Ramos (cell line): ENCODE results near the gene NKPD1.

Experiments used
- in situ Hi-C: fragments of 300-500 bp; cut with MboI; formaldehyde crosslinking; loops from one replicate; pipeline ENCODE4 v1.14.3; 2022; ENCODE audit warnings: low sequenced_read_pairs; ENCODE audit not compliant: unreplicated experiment

The NKPD1 gene, protein sequence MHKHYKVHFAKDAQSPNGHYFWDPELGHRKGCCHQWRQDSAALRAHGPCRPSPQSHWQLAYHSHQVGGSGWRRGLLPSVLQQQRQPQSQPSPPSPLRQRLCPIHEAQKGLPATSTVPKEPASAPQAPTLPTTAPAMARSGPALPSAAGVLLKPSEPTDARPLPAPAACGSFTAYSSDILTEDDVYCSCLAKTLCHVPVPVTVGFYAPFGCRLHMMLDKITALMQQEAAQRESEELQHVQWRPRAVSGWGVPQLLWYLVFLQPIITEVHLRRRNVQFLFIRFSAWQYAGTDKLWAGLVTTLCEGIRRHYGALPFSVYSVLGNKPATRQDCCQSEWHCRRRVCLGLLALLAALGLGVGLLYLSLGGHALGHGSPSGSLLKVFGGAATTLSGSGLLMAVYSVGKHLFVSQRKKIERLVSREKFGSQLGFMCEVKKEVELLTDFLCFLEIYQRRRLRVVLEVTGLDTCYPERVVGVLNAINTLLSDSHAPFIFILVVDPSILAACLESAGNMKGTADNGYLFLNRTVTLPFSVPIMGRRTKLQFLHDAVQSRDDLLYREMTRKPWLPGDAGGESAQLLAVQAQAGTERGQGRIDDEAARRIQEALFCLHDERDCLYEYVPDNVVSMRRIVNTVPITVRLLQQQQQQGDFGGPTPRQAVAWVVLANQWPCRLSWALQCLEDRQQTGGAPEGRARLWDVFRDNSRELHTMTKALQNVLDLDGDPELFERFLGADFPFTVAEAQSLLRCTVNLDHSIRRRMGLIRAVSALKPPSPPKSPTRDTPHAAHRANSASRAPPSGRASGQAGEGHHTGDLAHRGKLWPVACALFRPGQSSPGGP

DNA sequence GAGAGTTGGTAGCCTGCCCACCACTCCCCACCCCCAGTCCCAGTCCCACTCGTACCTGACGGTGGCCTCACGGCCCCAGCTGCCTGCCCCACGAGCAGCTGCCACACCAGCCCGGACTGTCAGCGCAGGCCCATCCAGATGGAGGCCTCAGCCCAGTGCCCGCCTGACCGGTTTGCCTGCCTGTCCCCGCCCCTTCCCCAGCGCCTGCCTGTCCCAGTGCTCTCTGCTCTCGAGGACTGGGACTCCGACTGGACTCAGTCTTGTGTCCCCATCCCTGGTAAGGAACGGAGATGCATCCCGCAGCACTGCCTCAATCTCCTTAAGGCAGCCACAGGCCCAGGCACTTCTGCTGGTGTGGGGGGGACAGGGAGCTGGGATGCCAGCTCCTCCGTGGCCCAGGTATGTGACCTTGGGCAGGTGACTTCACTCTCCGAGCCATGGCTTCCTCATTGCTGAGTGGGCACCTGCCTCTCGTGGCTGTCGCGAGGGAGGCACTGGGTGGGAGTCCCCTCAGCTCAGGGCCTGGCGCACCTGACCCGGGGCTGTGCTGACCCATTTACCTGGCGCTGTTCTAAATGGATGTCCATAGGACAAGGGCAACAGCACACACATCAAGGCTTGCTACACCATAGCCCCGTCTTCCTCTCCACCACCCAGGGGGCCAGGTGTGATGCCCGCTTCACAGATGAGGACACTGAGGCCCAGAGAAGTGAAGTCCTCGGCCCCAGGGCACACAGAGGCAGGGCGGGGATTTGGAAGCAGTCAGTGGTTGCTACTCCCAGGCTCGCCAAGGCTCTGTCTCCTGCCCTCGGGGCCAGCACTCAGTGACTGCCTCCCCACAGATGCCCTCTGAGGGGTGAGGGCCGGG is at the start of gene NKPD1:
Gene NKPD1 (minus strand): TSS at position 113 of the 868 bp plus-strand sequence. CDS start 832 bp downstream, outside the sequence.
- in situ Hi-C loops, result no loop called here

DNA sequence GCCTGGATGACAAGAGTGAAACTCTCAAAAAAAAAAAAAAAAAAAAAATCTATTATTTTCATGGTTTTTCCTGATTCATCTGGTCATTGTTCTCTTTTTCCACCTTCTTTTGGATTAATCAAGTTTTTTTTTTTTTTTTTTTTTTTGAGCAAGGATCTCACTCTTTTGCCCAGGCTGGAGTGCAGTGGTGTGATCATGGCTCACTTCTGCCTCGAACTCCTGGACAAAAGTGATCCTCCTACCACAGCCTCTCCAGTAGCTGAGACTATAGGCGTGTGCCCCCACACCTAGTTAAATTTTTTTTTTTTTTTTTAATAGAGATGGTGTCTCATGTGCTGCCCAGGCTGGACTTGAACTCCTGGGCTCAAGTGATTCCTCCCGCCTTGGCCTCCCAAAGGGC is 45.5 kb upstream of the NKPD1 start:
- in situ Hi-C loops, result no loop called here

DNA sequence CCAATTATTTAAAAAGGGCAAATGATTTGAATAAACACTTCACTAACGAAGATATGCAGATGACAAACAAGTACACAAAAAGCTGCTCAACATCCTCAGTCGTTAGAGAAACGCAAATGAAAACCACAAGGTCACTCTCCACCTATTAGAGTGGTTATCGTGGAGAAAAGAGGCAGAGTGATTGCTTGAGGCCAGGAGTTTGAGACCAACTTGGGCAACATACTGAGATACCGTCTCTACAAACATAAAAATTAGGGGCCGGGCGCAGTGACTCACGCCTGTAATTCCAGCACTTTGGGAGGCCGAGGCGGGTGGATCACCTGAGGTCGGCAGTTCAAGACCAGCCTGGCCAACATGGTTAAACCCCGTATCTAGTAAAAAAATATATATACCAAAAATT is 45.0 kb upstream of the NKPD1 start:
- in situ Hi-C loops, result no loop called here

DNA sequence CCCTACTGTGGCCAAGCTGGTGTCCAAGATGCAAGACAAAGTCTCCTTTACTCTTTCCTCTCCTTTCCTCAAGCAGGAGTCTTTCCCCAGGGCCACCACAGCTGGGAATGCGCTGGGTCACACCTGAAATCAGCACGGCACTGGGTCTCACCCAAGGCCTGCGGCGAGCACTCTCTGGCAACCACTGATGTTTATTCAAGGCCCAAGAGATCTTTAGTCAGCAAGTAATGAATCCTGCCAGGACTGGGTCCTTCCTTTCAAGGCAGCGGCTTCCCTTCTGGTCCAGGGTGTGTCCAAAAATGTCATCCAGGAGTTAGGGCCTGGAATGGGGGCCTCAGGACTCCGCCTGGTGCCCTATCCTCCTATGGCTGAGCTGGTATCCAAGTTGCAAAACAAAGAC is 41.9 kb upstream of the NKPD1 start:
- in situ Hi-C loops, result no loop called here

DNA sequence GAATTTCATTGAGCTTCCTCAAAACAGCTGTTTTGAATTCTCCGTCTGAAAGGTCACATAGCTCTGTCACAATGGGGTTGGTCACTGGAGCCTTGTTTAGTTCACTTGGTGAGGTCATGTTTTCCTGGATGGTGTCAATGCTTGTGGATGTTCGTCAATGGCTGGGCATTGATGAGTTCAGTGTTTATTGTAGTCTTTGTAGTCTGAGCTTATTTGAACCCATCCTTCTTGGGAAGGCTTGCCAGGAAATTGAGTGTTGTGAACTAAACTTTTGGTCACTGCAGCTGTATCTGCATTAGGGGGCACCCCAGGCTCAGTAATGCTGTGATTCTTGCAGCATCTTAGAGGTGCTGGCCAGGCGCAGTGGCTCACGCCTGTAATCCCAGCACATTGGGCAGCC is 39.8 kb upstream of the NKPD1 start:
- in situ Hi-C loops, result no loop called here

DNA sequence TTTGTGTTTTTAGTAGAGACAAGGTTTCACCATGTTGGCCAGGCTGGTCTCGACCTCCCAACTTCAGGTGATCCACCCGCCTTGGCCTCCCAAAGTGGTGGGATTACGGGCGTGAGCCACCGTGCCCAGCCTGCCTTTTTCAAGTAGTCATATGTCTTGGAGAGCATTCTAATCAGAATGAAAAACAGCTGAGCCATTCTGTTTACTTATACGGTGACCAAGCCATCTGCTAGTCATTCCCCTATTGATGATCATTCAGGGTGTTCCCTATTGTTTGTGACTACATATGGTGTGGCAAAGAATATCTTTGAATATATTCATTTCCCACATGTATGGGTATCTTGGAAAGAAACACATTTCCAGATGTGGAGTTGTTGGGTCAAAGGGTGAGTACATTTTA is 35.0 kb upstream of the NKPD1 start:
- in situ Hi-C loops, result no loop called here

DNA sequence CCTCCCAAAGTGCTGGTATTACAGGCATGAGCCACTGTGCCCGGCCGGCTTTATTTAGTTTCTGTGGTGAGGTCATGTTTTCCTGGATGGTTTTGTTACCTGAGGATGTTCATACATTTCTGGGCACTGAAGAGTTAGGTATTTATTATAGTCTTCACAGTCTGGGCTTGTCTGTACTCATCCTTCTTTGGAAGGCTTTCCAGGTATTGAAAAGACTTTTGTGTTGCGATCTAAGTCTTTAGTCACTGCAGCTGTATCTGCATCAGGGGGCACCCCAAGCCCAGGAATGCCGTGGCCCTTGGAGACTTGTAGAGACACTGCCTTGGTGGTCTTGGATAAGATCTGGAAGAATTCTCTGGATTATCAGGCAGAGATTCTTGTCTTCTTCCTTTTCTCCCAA is 30.6 kb upstream of the NKPD1 start:
- in situ Hi-C loops, result no loop called here

DNA sequence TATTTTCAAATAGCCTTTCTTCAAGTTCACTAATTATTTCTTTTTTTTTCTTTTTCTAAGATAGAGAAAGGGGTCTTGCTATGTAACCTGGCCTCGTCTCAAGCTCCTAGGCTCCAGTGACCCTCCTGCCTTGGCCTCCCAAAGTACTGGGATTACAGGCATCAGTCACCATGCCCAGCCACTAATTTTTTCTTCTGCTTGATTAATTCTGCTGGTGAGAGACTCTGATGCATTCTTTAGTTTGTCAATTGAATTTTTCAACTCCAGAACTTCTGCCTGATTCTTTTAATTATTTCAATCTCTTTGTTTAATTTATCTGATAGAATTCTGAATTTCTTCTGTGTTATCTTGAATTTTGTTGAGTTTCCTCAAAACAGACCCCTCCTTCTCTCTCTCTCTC is 29.2 kb upstream of the NKPD1 start:
- in situ Hi-C loops, result loop anchor here (10.0 kb wide), 1 partner anchor 285 kb away; the partner anchor contains the start of gene APOE

DNA sequence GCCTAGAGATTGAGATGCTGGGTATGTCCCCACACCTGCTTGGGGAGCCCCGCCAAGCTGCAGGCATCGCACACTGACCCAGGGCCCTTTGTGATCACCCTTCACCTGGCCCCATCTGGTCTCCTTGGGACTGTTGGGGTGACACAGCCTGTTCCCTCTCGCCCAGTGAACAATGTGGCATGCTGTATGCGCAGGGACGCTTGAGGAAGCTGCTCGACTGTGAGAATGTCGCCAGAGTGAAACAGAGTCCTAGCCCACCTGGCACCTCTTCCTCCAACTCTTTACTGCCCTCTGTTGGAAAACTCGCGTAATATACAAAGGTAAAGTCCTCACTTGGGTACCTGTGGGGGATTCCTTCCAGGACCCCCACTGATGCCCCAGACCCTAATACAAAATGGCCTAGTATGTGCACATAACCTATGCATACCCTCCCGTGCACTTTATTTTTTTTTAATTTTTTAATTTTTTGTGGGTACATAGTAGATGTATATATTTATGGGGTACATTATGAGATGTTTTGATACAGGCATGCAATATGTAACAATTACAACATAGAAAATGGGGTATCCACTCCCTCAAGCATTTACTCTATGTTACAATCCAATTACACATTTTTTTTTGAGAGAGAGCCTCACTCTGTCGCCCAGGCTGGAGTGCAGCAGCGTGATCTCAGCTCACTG is 26.8 kb upstream of the NKPD1 start:
- in situ Hi-C loops, result loop anchor here (10.0 kb wide), 1 partner anchor 283 kb away; the partner anchor contains the start of gene APOE

DNA sequence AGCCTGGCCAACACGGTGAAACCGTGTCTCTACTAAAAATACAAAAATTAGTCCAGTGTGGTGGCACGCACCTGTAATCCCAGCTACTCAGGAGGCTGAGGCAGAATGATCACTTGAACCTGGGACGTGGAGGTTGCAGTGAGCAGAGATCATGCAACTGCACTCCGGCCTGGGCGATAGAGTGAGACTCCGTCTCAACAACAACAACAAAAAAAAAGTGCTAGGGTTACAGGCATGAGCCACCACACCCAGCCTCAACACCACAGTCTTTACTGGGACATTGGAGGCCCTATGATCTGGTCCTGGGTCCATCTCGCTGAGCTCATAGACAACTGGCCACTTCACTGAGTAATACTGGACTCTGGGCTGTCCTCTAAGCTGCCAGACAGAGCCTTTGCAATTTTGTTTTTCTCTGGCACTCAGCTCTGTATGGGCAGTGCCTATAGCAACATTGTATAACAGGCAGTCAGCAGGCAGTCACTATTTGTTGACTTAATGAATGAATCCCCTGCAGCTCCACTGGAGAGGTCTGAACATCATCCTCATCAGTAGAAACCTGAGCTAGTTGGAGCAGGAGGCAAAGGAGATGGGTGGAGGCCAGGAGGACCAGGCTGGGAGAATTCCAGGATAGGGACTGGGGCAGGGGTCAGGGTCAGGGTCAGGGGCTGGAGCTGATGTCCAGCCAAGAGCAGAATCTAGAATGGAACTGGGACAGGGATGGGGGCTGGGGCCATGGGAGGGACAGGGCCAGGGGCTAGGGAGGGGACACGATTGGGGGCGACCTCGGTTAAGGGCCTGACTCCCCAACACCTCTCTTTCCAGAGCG is 25.9 kb upstream of the NKPD1 start:
- in situ Hi-C loops, result loop anchor here (10.0 kb wide), 1 partner anchor 282 kb away; the partner anchor contains the start of gene APOE

DNA sequence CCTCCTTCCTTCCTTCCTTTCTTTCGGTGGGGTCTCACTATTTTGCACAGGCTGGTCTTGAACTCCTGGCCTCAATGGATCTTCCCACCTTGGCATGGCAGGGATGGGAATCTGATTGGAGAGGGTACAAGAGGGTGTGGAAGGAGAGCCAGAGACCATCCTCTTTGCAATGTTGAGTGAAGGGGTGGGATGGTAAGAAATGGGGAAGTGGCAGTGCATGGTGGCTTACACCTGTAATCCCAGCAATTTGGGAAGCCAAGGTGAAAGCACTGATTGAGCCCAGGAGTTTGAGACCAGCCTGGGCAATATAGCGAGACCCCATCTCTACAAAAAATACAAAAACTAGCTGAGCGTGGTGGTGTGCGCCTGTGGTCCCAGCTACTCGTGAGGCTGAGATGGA is 23.3 kb upstream of the NKPD1 start:
- in situ Hi-C loops, result loop anchor here (10.0 kb wide), 1 partner anchor 279 kb away; the partner anchor contains the start of gene APOE

DNA sequence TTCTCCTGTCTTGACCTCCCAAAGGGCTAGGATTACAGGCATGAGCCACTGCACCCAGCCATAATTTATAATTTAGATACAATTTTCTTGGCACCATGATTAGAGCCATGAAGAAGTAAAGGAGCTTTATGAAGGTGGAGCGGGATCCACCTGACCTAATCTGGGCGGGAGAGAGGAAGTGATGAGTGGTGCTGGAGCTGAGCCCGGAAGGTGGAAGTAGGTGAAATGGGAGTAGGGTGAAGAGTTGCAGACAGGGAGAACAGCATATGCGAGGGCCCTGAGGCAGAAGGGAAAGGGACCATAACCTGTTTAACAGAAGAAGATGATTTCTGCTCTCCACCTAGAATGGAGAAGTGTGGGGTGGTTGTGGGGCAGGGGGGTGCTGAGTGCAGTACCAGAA is 22.0 kb upstream of the NKPD1 start:
- in situ Hi-C loops, result loop anchor here (10.0 kb wide), 1 partner anchor 278 kb away; the partner anchor contains the start of gene APOE

DNA sequence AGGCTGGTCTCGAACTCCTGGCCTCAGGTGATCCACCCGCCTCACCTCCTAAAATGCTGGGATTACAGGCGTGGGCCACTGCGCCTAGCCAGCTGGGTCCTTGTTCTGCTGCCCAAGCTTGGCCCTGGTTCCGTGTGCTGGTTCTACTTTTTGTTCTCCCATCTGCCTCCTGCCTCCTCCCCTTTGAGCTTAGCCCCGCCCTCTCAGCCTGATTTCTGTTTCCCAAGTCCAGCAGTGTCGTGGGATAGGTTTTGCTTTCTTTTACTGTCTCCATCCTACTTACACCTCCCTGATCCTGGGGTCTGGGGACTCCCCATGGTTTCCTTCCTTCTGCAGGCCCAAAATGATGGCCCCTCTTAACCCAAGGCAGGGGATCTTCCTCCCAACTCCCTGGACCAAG is 20.2 kb upstream of the NKPD1 start:
- in situ Hi-C loops, result loop anchor here (10.0 kb wide), 1 partner anchor 276 kb away; the partner anchor contains the start of gene APOE

DNA sequence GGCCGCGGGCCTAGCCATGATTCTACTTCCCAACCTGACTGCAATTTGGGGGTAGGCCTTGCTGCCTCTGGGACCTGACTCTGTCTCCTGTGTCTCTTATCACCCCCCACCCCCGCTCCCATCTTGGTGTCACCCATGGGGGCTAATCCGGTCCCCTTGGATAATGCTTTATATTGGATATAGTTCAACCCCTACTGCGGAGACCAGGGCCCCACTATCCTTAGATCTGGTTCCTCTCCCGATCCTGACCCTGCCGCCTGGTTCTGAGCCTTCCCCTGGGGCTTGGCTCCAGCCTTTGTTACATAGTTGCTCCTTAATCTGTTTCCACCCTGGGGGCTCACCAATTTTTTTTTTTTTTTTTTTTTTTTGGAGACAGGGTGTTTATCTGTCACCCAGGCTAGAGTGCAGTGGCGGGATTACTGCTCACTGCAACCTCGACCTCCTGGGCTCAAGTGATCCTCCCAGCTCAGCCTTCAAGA is 19.1 kb upstream of the NKPD1 start:
- in situ Hi-C loops, result loop anchor here (10.0 kb wide), 1 partner anchor 275 kb away; the partner anchor contains the start of gene APOE

DNA sequence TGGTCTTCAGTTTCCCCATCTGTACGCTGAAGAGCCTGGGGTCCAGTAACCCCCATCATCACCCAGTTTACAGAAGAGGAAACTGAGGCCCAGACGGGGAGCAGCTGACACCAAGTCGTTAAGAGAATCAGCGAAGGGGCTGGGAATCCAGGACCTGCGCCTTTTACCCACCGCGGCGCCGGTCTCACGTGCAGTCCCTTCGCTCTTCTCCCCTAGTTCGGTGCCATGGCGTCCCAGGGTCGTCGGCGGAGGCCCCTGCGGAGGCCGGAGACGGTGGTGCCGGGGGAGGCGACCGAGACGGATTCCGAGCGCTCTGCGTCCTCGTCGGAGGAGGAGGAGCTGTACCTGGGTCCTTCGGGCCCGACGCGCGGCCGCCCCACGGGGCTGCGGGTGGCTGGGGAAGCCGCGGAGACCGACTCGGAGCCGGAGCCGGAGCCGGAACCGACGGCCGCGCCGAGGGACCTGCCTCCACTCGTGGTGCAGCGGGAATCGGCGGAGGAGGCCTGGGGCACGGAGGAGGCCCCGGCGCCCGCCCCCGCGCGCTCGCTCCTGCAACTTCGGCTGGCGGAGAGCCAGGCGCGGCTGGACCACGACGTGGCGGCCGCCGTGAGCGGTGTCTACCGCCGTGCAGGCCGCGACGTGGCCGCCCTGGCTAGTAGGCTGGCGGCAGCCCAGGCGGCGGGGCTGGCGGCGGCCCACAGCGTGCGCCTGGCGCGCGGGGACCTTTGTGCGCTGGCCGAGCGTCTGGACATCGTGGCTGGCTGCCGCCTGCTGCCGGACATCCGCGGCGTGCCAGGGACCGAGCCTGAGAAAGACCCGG is 18.5 kb upstream of the NKPD1 start:
- in situ Hi-C loops, result no loop called here

DNA sequence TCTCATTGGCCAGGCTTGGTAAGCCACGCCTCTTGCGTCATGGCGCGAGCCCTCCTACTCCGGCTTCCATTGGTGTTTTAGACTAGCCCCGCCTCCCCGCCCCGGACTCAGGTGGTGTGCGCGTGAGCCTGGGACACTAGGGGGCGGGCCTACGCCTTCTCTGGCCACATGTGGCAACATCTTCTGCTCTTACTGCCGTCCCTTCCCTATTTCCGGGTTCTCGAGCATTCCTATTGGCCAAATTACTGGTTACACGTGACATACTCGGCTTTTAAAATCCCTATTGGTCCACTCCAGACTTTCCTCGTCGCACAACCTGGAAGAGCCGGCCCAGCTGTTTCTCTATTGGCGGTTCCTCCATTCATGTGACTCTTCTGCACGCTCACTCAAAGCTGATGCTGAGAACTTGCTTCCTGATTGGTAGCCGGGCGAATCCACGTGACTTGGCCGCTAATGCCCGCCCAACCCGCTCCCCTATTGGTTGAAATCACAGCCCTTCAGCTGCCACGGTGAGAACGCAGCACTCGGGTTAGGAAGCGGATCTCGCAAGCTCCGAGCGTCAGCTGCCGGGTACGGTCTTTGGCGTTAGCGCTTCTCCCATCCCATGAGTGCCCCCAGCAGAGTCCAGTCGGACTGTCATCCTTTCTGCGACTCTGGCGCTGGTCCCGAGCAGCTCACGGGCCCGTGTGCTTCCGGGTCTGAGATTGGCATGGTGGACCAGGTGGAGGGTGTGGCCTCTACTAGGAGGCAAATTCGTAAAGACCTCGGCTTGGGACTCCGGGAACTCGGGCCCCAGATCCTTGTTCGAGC is 17.7 kb upstream of the NKPD1 start, which contains the start of gene BLOC1S3:
Gene BLOC1S3 (plus strand): TSS at position 523 of the 810 bp plus-strand sequence. CDS start 513 bp downstream, outside the sequence.
- in situ Hi-C loops, result no loop called here

DNA sequence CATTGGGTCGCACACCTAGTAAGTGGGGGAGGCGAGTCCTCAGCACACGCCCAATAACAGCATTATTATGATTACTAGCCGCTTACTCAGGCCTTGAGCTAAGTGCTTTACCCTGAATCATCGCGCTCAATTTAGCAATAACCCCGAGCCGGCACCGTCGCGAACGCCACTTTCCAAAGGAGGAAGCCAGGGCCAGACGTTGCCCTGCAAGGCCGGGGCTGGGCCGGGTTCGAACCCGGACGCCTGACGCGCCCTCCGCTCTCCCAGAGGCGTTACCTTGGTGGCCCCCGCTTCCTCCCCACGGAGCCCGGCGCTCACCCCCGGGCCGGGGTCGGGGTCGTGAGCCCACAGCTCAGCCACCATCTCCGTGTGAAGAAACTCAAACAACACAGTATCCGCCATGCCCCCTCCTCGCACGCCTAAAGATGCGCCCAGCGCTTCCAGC is 17.1 kb upstream of the NKPD1 start, which contains the start of gene TRAPPC6A:
Gene TRAPPC6A (minus strand): TSS at position 421 of the 445 bp plus-strand sequence. CDS start 19 bp downstream, at position 402.
- in situ Hi-C loops, result no loop called here
